ENCODE results near the gene IL1RL1. TPM values are rescaled to one million over a fixed set of nuclear protein-coding genes. Genes with fewer than 3 reads are reported as not detected.

IL1RL1 gene
- total RNA-seq, 1 experiment from 2014 or later: 5.7 TPM

DNA sequence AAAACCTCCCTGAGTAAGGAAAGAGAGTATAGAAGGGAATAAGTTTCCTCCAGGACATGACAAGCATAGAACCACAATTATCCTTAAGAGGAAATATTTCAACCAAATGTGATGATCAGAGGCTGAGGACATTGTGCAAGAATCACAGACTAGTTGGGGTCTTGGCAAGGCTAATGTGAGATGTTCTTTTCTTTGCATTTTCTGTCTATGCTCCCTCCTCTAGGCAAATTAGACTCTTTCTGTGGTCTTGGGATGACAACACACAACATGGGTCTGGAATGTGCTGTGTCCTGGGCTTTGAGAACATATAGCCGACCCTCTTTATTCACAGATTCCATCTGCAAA, 32.0 kb upstream of the IL1RL1 start:
- H3K27ac ChIP-seq (ENCODE audit: low read length): no peak overlapping the region
- peaks cover 8% of the 10 kb centered on the region for H3K4me1 ChIP-seq (ENCODE audit: insufficient read depth, low read length)
- H3K79me2 ChIP-seq (ENCODE audit: low read length): no peaks in the 10 kb centered on the region
- H3K9me3 ChIP-seq (ENCODE audit: low read length): no peaks in the 10 kb centered on the region
- POLR2A ChIA-PET (ENCODE audit: unreplicated experiment): no interaction called here
- CTCF ChIA-PET: no interaction called here
- no peaks in the 10 kb centered on the region for H3K36me3 ChIP-seq (ENCODE audit: low read depth, low read length)
- TF ChIP-seq EZH2 (IDR thresholded peaks at IDR 0.05; ENCODE audit: low read length, unreplicated experiment) (no peak), EZH2phosphoT487 (IDR thresholded peaks at IDR 0.05; ENCODE audit: borderline replicate concordance, low read length) (no peak)
- TF ChIP-seq, protein P1, sequence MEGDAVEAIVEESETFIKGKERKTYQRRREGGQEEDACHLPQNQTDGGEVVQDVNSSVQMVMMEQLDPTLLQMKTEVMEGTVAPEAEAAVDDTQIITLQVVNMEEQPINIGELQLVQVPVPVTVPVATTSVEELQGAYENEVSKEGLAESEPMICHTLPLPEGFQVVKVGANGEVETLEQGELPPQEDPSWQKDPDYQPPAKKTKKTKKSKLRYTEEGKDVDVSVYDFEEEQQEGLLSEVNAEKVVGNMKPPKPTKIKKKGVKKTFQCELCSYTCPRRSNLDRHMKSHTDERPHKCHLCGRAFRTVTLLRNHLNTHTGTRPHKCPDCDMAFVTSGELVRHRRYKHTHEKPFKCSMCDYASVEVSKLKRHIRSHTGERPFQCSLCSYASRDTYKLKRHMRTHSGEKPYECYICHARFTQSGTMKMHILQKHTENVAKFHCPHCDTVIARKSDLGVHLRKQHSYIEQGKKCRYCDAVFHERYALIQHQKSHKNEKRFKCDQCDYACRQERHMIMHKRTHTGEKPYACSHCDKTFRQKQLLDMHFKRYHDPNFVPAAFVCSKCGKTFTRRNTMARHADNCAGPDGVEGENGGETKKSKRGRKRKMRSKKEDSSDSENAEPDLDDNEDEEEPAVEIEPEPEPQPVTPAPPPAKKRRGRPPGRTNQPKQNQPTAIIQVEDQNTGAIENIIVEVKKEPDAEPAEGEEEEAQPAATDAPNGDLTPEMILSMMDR (conservative IDR thresholded peaks at IDR 0.05; ENCODE audit: low read depth, low read length): no peak
- no peaks in the 10 kb centered on the region for H3K9me2 ChIP-seq (replicated peaks; ENCODE audit: low read length)
- H2AFZ ChIP-seq (ENCODE audit: low read length): no peak overlapping the region
- no peak for ATAC-seq
- no peaks in the 10 kb centered on the region for H4K20me1 ChIP-seq (ENCODE audit: low read length)
- H3K4me3 ChIP-seq (ENCODE audit: low read length): no peak overlapping the region
- no peaks in the 10 kb centered on the region for H3F3A ChIP-seq (ENCODE audit: low read length, unreplicated experiment)
- intact Hi-C loops (cut with micrococcal nuclease): no loop called here
- H3K27me3 ChIP-seq (ENCODE audit: low read length): no peaks in the 10 kb centered on the region
- H3K4me2 ChIP-seq (ENCODE audit: low read length): no peak overlapping the region
- BruUV-seq (replicated peaks): no TSS peak
- no peak for DNase-seq
- no peak overlapping the region for H3K9ac ChIP-seq (ENCODE audit: low read length)

DNA sequence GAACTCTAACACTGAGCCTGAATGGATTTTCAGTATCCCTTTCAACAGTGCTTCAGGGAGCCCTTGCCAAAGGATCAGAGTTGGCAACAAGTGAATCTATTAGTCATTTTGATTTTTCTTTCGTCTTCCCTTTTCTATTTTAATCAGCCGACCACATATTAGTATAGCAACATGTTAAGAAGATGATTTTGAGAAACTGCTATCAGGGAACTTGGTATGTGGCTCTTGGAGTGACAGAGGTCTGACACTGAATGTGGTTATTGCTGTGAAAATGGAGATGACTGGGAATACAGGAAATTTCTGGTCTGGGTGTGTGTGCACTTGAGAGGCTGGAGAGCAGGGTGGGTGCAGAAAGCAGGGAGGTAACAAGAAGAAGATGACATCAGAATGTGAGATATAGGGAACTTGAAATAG, 28.7 kb upstream of the IL1RL1 start:
- no peaks in the 10 kb centered on the region for H3K79me2 ChIP-seq (ENCODE audit: low read length)
- no peaks in the 10 kb centered on the region for H3F3A ChIP-seq (ENCODE audit: low read length, unreplicated experiment)
- H4K20me1 ChIP-seq (ENCODE audit: low read length): no peaks in the 10 kb centered on the region
- no peaks in the 10 kb centered on the region for H3K9me3 ChIP-seq (ENCODE audit: low read length)
- no peaks in the 10 kb centered on the region for H3K9me2 ChIP-seq (replicated peaks; ENCODE audit: low read length)
- H3K36me3 ChIP-seq (ENCODE audit: low read depth, low read length): no peaks in the 10 kb centered on the region
- ATAC-seq: no peak
- H3K9ac ChIP-seq (ENCODE audit: low read length): no peak overlapping the region
- H2AFZ ChIP-seq (ENCODE audit: low read length): no peak overlapping the region
- no peak for DNase-seq
- peaks cover 28% of the 10 kb centered on the region for H3K4me1 ChIP-seq (ENCODE audit: insufficient read depth, low read length)
- H3K27me3 ChIP-seq (ENCODE audit: low read length): no peaks in the 10 kb centered on the region
- no TSS peak for BruUV-seq (replicated peaks)
- intact Hi-C loops (cut with micrococcal nuclease): no loop called here
- CTCF ChIA-PET: no interaction called here
- no peak overlapping the region for H3K4me2 ChIP-seq (ENCODE audit: low read length)
- no peak overlapping the region for H3K4me3 ChIP-seq (ENCODE audit: low read length)
- no peak for TF ChIP-seq EZH2 (IDR thresholded peaks at IDR 0.05; ENCODE audit: low read length, unreplicated experiment)
- no peak for TF ChIP-seq EZH2phosphoT487 (IDR thresholded peaks at IDR 0.05; ENCODE audit: borderline replicate concordance, low read length)
- TF ChIP-seq, protein P1 (conservative IDR thresholded peaks at IDR 0.05; ENCODE audit: low read depth, low read length): no peak
- POLR2A ChIA-PET (ENCODE audit: unreplicated experiment): no interaction called here
- H3K27ac ChIP-seq (ENCODE audit: low read length): no peak overlapping the region

DNA sequence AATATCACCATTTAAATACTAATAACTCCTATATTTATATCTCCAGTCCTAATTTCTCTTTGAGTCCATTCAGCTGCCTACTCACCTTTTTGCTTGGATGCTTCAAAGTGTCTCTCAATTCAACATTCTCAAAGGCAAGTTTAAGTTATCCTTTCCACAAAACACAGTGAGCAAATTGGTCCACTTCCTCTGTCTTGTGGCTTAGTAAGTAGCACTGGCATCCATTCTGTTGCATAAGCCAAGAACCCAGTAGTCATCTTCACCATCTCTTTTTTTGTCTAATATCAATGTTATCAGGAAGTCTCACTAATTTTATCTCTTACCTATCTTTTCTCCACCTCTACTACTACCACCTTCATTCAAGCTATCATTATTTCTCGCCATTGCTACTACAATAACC, 27.4 kb upstream of the IL1RL1 start:
- no peak overlapping the region for H3K4me3 ChIP-seq (ENCODE audit: low read length)
- intact Hi-C loops (cut with micrococcal nuclease): loop anchor here (2.0 kb wide), 1 partner anchor 25 kb away; no protein-coding TSS in a partner anchor

More for the DNA sequence above, 27.4 kb upstream of the IL1RL1 start:
- ChIA-PET POLR2A (ENCODE audit: unreplicated experiment) (interaction anchor here (0.5 kb wide), 1 partner anchor 53 kb away, joined by 8 read pairs; no protein-coding TSS in a partner anchor), CTCF (no interaction called here)
- Histone ChIP-seq H2AFZ (ENCODE audit: low read length) (no peak overlapping the region), H3F3A (ENCODE audit: low read length, unreplicated experiment) (no peaks in the 10 kb centered on the region), H4K20me1 (ENCODE audit: low read length) (no peaks in the 10 kb centered on the region), H3K36me3 (ENCODE audit: low read depth, low read length) (no peaks in the 10 kb centered on the region), H3K79me2 (ENCODE audit: low read length) (no peaks in the 10 kb centered on the region), H3K9ac (ENCODE audit: low read length) (no peak overlapping the region), H3K27ac (ENCODE audit: low read length) (no peak overlapping the region), H3K4me2 (ENCODE audit: low read length) (peak overlapping the region; percentile 62), H3K27me3 (ENCODE audit: low read length) (no peaks in the 10 kb centered on the region), H3K4me1 (ENCODE audit: insufficient read depth, low read length) (peaks cover 28% of the 10 kb centered on the region), H3K9me2 (replicated peaks; ENCODE audit: low read length) (no peaks in the 10 kb centered on the region), H3K9me3 (ENCODE audit: low read length) (no peaks in the 10 kb centered on the region)
- no peak for ATAC-seq
- TF ChIP-seq EZH2phosphoT487 (IDR thresholded peaks at IDR 0.05; ENCODE audit: borderline replicate concordance, low read length) (no peak), EZH2 (IDR thresholded peaks at IDR 0.05; ENCODE audit: low read length, unreplicated experiment) (no peak)
- TF ChIP-seq, protein P1 (conservative IDR thresholded peaks at IDR 0.05; ENCODE audit: low read depth, low read length): no peak
- BruUV-seq (replicated peaks): no TSS peak
- DNase-seq: no peak
